Neural cell (in vitro differentiated cells): ENCODE data around the gene PATL1. TPM values are rescaled to one million over a fixed set of nuclear protein-coding genes. Genes with fewer than 3 reads are reported as not detected.

Experiments used
- H2AFZ ChIP-seq: fragments of 200-600, 300-800 bp; sonication (generic), shearing (Covaris generic); 2 replicates; pipeline ENCODE4 v1.6.0; 2014; ENCODE audit warnings: low read depth, mild to moderate bottlenecking, antibody characterized with exemption, low read length, moderate library complexity
- H3F3A ChIP-seq: fragments of 200-600 bp; shearing (Covaris generic); 2 replicates; pipeline ENCODE4 v1.6.1; 2016; ENCODE audit warnings: mild to moderate bottlenecking, moderate library complexity, mixed read lengths, antibody characterized with exemption, low read length; ENCODE audit not compliant: insufficient read depth, poor library complexity, severe bottlenecking
- H3K27ac ChIP-seq: fragments of 200-600, 300-800 bp; sonication (generic), shearing (Covaris generic); 2 replicates; pipeline ENCODE4 v1.5.1; 2014; ENCODE audit warnings: mild to moderate bottlenecking, low read length, moderate library complexity
- H3K27me3 ChIP-seq: fragments of 300-800, 200-600 bp; sonication (generic), shearing (Covaris generic); 2 replicates; pipeline ENCODE4 v1.6.0; 2014; ENCODE audit warnings: mild to moderate bottlenecking, low read depth, low read length, moderate library complexity; ENCODE audit not compliant: insufficient read depth
- H3K36me3 ChIP-seq: fragments of 300-800, 200-600 bp; sonication (generic), shearing (Covaris generic); 2 replicates; pipeline ENCODE4 v1.5.1; 2014; ENCODE audit warnings: mild to moderate bottlenecking, antibody characterized with exemption, low read length, moderate library complexity; ENCODE audit not compliant: insufficient read depth
- H3K4me2 ChIP-seq: fragments of 300-800, 200-600 bp; sonication (generic), shearing (Covaris generic); 2 replicates; pipeline ENCODE4 v1.6.0; 2014; ENCODE audit warnings: mild to moderate bottlenecking, low read length
- H3K4me3 ChIP-seq: fragments of 300-800, 200-600 bp; sonication (generic), shearing (Covaris generic); 2 replicates; pipeline ENCODE4 v1.5.1; 2014; ENCODE audit warnings: mild to moderate bottlenecking, low read length, moderate library complexity
- H3K79me2 ChIP-seq: fragments of 200-600 bp; shearing (Covaris generic); replicated peaks from 2 replicates; pipeline ENCODE4 v1.6.0; 2014; ENCODE audit warnings: mild to moderate bottlenecking, low read length, moderate library complexity; ENCODE audit not compliant: insufficient read depth
- H3K9ac ChIP-seq: fragments of 300-800, 200-600 bp; sonication (generic), shearing (Covaris generic); 2 replicates; pipeline ENCODE4 v1.6.1; 2016; ENCODE audit warnings: mild to moderate bottlenecking, low read length, mixed read lengths
- H3K9me2 ChIP-seq: fragments of 200-600 bp; shearing (Covaris generic); 2 replicates; pipeline ENCODE4 v1.6.1; 2016; ENCODE audit warnings: mild to moderate bottlenecking, low read length, mixed read lengths; ENCODE audit not compliant: insufficient read depth
- H3K9me3 ChIP-seq: fragments of 200-600, 300-800 bp; sonication (generic), shearing (Covaris generic); 2 replicates; pipeline ENCODE4 v1.6.1; 2016; ENCODE audit warnings: mild to moderate bottlenecking, mixed run types, low read length, moderate library complexity, mixed read lengths
- H4K20me1 ChIP-seq: fragments of 200-600 bp; shearing (Covaris generic); 2 replicates; pipeline ENCODE4 v1.6.1; 2016; ENCODE audit warnings: mild to moderate bottlenecking, mixed run types; ENCODE audit not compliant: insufficient read depth
- EP300 ChIP-seq: fragments of 450-650 bp; conservative IDR thresholded peaks from 2 replicates; pipeline ENCODE4 v1.6.1; 2014; ENCODE audit warnings: antibody characterized with exemption, mild to moderate bottlenecking, moderate library complexity; ENCODE audit not compliant: poor library complexity, severe bottlenecking
- EZH2 ChIP-seq: fragments of 200-600, 300-800 bp; shearing (Covaris generic), sonication (generic); IDR thresholded peaks from 2 replicates; pipeline ENCODE4 v1.6.1; 2014; ENCODE audit warnings: antibody characterized with exemption, low read length, borderline replicate concordance, mild to moderate bottlenecking; ENCODE audit not compliant: insufficient read depth, poor library complexity, severe bottlenecking
- MXI1 ChIP-seq: fragments of 450-650 bp; conservative IDR thresholded peaks from 2 replicates; pipeline ENCODE4 v1.6.1; 2014; ENCODE audit warnings: antibody characterized with exemption, mild to moderate bottlenecking; ENCODE audit not compliant: poor library complexity, severe bottlenecking
- POLR2AphosphoS5 ChIP-seq: IDR thresholded peaks from 2 replicates; pipeline ENCODE4 v1.6.1; 2012
- RAD21 ChIP-seq: fragments of 450-650 bp; conservative IDR thresholded peaks from 2 replicates; pipeline ENCODE4 v1.6.1; 2014; ENCODE audit warnings: antibody characterized with exemption, mild to moderate bottlenecking, moderate library complexity
- SMC3 ChIP-seq: fragments of 450-650 bp; conservative IDR thresholded peaks from 2 replicates; pipeline ENCODE4 v1.6.1; 2014; ENCODE audit warnings: antibody characterized with exemption, mild to moderate bottlenecking, moderate library complexity; ENCODE audit not compliant: poor library complexity
- TAF1 ChIP-seq: IDR thresholded peaks from 2 replicates; pipeline ENCODE4 v1.6.1; 2012; ENCODE audit warnings: low read depth
- polyA plus RNA-seq: library from polyadenylated mRNA; depleted of rRNA; stranded (reverse); fragments of >200 nt; gene quantifications from 2 replicates; pipeline ENCODE4 v1.2.3, GENCODE V29; 2014
- TF ChIP-seq, protein P1 (sequence below): IDR thresholded peaks from 2 replicates; pipeline ENCODE4 v1.6.1; 2012; ENCODE audit warnings: borderline replicate concordance
- TF ChIP-seq, protein P2 (sequence below): fragments of 450-650 bp; IDR thresholded peaks from 2 replicates; pipeline ENCODE4 v1.5.1; 2014; ENCODE audit warnings: antibody characterized with exemption, mild to moderate bottlenecking, moderate library complexity; ENCODE audit not compliant: poor library complexity, severe bottlenecking

Gene PATL1
- polyA plus RNA-seq, 1 donor from 2014 or later, result 3.2 TPM

DNA sequence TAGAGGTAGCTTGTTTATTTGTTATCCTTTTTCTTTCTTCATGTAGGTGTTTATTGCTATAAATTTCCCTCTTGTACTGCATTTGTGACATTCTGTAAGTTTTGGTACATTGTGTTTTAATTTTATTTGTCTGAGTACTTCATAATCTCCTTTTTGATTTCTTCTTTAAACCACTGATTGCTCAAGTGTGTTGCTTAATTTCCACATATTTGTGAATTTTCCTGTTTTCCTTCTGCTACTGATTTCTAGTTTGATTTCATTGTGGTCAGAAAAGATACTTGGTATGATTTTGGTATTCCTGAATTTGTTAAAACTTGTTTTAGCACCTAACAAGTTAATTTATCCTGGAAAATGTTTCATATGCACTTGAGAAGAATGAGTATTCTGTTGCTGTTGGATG is 29.7 kb upstream of the PATL1 start:
- no peaks in the 10 kb centered on the region for H3F3A ChIP-seq
- no peaks in the 10 kb centered on the region for H3K9me2 ChIP-seq
- H3K4me2 ChIP-seq, result no peak overlapping the region
- H3K9ac ChIP-seq, result no peak overlapping the region
- H3K4me3 ChIP-seq, result no peak overlapping the region
- no peaks in the 10 kb centered on the region for H3K27me3 ChIP-seq
- TF ChIP-seq POLR2AphosphoS5, result no peak
- H4K20me1 ChIP-seq, result no peaks in the 10 kb centered on the region
- no peaks in the 10 kb centered on the region for H3K36me3 ChIP-seq
- no peaks in the 10 kb centered on the region for H3K79me2 ChIP-seq
- H3K27ac ChIP-seq, result no peak overlapping the region
- no peak overlapping the region for H2AFZ ChIP-seq
- H3K9me3 ChIP-seq, result no peaks in the 10 kb centered on the region

DNA sequence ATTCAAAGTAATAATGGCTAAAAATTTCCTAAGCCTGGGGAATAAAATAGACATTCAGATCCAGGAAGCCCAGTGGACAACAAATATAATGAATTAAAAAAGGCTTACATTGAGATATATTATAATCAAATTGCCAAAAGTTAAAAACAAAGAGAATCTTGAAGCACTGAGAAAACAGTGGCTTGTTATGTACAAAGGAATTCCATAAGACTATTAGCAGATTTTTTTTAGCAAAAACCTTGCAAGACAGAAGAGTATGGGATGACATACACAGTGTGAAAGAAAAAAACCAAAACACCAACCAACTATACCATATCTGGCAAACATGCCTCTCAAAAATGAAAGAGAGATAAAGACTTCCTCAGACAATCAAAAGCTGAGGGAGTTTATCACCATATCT is 24.1 kb upstream of the PATL1 start:
- TF ChIP-seq, protein P1, sequence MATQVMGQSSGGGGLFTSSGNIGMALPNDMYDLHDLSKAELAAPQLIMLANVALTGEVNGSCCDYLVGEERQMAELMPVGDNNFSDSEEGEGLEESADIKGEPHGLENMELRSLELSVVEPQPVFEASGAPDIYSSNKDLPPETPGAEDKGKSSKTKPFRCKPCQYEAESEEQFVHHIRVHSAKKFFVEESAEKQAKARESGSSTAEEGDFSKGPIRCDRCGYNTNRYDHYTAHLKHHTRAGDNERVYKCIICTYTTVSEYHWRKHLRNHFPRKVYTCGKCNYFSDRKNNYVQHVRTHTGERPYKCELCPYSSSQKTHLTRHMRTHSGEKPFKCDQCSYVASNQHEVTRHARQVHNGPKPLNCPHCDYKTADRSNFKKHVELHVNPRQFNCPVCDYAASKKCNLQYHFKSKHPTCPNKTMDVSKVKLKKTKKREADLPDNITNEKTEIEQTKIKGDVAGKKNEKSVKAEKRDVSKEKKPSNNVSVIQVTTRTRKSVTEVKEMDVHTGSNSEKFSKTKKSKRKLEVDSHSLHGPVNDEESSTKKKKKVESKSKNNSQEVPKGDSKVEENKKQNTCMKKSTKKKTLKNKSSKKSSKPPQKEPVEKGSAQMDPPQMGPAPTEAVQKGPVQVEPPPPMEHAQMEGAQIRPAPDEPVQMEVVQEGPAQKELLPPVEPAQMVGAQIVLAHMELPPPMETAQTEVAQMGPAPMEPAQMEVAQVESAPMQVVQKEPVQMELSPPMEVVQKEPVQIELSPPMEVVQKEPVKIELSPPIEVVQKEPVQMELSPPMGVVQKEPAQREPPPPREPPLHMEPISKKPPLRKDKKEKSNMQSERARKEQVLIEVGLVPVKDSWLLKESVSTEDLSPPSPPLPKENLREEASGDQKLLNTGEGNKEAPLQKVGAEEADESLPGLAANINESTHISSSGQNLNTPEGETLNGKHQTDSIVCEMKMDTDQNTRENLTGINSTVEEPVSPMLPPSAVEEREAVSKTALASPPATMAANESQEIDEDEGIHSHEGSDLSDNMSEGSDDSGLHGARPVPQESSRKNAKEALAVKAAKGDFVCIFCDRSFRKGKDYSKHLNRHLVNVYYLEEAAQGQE, result no peak
- TF ChIP-seq SMC3 (no peak), EZH2 (no peak)
- TF ChIP-seq, protein P2, sequence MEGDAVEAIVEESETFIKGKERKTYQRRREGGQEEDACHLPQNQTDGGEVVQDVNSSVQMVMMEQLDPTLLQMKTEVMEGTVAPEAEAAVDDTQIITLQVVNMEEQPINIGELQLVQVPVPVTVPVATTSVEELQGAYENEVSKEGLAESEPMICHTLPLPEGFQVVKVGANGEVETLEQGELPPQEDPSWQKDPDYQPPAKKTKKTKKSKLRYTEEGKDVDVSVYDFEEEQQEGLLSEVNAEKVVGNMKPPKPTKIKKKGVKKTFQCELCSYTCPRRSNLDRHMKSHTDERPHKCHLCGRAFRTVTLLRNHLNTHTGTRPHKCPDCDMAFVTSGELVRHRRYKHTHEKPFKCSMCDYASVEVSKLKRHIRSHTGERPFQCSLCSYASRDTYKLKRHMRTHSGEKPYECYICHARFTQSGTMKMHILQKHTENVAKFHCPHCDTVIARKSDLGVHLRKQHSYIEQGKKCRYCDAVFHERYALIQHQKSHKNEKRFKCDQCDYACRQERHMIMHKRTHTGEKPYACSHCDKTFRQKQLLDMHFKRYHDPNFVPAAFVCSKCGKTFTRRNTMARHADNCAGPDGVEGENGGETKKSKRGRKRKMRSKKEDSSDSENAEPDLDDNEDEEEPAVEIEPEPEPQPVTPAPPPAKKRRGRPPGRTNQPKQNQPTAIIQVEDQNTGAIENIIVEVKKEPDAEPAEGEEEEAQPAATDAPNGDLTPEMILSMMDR, result no peak
- H3K9me3 ChIP-seq, result no peaks in the 10 kb centered on the region

DNA sequence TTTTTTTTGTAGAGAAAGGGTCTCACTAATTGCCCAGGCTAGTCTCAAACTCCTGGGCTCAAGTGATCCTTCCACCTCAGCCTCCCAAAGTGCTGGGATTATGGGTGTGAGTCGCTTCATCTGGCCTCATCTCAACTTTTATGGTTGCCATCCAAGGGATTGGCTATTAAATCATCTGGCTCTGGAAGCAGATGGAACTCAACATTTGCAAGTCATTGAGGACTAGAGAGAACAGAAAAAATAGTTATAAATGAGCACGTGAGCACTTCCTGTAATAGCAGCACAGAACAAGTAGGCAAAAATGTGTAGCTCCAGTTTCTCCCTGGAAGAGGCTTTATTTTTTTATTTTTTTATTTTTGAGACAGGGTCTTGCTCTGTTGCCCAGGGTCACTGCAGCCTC is 22.3 kb upstream of the PATL1 start:
- Histone ChIP-seq H3F3A (no peaks in the 10 kb centered on the region), H3K36me3 (no peaks in the 10 kb centered on the region), H3K4me2 (no peak overlapping the region), H3K27ac (no peak overlapping the region), H3K27me3 (no peaks in the 10 kb centered on the region), H3K9me2 (no peaks in the 10 kb centered on the region), H3K9me3 (no peaks in the 10 kb centered on the region), H3K9ac (no peak overlapping the region), H4K20me1 (no peaks in the 10 kb centered on the region), H3K79me2 (no peaks in the 10 kb centered on the region), H3K4me3 (no peak overlapping the region), H2AFZ (no peak overlapping the region)
- TF ChIP-seq EP300 (no peak), TAF1 (no peak), RAD21 (no peak), POLR2AphosphoS5 (no peak), EZH2 (no peak), SMC3 (no peak), MXI1 (no peak)
- TF ChIP-seq, protein P2, result no peak
- TF ChIP-seq, protein P1, result no peak

More for the DNA sequence above, 24.1 kb upstream of the PATL1 start:
- Histone ChIP-seq H2AFZ (no peak overlapping the region), H3K27me3 (no peaks in the 10 kb centered on the region), H3F3A (no peaks in the 10 kb centered on the region), H3K4me3 (no peak overlapping the region), H3K79me2 (no peaks in the 10 kb centered on the region), H3K9ac (no peak overlapping the region), H3K9me2 (no peaks in the 10 kb centered on the region), H3K27ac (no peak overlapping the region), H4K20me1 (no peaks in the 10 kb centered on the region), H3K4me2 (no peak overlapping the region), H3K36me3 (no peaks in the 10 kb centered on the region)
